T-cell (primary cell): ENCODE data around the gene ZNF578. TPM values are rescaled to one million over a fixed set of nuclear protein-coding genes. Genes with fewer than 3 reads are reported as not detected.

ENCODE experiments used
- total RNA-seq, 35 experiments: library from RNA in 6 of 35; stranded (reverse) in 6 of 35; fragments of 120-200 nt in 1 of 35; gene quantifications; one replicate each; pipeline versions ENCODE4 v1.2.1 to v1.2.4 and lab custom pipeline; 2013 to 2026

Gene ZNF578
- total RNA-seq, 5 donors from 2014 or later (not counting 1 experiment from before 2014, with no cell fraction given): 0.91 to 3.9 (median 3.2) TPM

Other genes starting within 250 kb of the ZNF578 start
- 10 to 100 TPM; 40.3 to 46.6 (median 42.0) TPM for gene ZNF766, start 184.0 kb upstream of the ZNF578 start, total RNA-seq
- 10 to 100 TPM in 4 of 5 donors, 1 to 10 TPM in 1; 9.3 to 22.1 (median 18.9) TPM for gene ZNF480, start 156.4 kb upstream of the ZNF578 start, total RNA-seq
- gene ZNF610, start 117.3 kb upstream of the ZNF578 start, total RNA-seq: 1 to 10 TPM in 3 of 5 donors, under 1 TPM in 2; 0.51 to 5.4 (median 1.3) TPM
- 10 to 100 TPM; 15.3 to 31.1 (median 28.5) TPM for gene ZNF880, start 83.6 kb upstream of the ZNF578 start, total RNA-seq
- gene ZNF528, start 55.7 kb upstream of the ZNF578 start, total RNA-seq: 10 to 100 TPM; 18.7 to 36.5 (median 32.4) TPM
- under 1 TPM in 1 of 5 donors, not detected in 4; 0.42 TPM for gene ZNF534, start 24.4 kb upstream of the ZNF578 start, total RNA-seq
- 10 to 100 TPM; 26.5 to 46.7 (median 41.3) TPM for gene ZNF808, start 74.1 kb downstream of the ZNF578 start, total RNA-seq
- gene ZNF701, start 116.7 kb downstream of the ZNF578 start, total RNA-seq: 10 to 100 TPM; 18.5 to 39.4 (median 35.7) TPM
- gene ZNF83, start 184.8 kb downstream of the ZNF578 start, total RNA-seq: 10 to 100 TPM; 63.9 to 99.4 (median 84.6) TPM